Activated CD8-positive, alpha-beta memory T cell treated with anti-CD3 and anti-CD28 coated beads for 1 hour (primary cell): ENCODE data around the gene ATAD3C.
"Not testable (repeated sequence)": the region's sequence is repeated elsewhere in the genome, so short reads cannot be mapped to it uniquely, and the experiment has no call there.

ENCODE experiments used
- DNase-seq, 2 donors: peaks; one replicate each; pipeline ENCODE4 v3.0.0-alpha.2; 2020; ENCODE audit warnings: low read depth in 1 of 2; ENCODE audit errors: extremely low read depth in 1 of 2

Gene ATAD3C

DNA sequence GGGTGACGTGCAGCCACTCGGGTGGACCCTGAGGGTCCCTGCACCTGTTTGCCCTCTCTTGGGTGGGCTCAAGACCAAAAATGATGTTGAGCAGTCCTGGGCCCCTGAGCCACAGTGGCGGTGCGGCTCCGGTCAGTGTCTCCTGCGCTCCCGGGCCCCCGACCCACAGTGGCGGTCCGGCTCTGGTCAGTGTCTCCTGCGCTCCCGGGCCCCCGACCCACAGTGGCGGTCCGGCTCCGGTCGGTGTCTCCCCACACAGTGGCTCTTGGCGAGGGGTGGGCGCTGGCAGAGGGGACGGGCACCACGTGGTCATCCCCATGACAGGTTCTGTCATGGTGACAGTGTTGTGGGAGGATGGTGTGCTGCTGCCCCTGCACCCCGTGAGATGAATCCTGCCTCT lies 44.8 kb downstream of the ATAD3C start:
- DNase-seq = not testable (repeated sequence)

- not testable (repeated sequence) for DNase-seq
These were observed 46.0 kb downstream of the ATAD3C start for GRCh38 chr1:1495461-1495975.

GRCh38 chr1:1504777-1505365 lies 55.4 kb downstream of the ATAD3C start:
- peak; percentile 23 to 49 for DNase-seq

DNA sequence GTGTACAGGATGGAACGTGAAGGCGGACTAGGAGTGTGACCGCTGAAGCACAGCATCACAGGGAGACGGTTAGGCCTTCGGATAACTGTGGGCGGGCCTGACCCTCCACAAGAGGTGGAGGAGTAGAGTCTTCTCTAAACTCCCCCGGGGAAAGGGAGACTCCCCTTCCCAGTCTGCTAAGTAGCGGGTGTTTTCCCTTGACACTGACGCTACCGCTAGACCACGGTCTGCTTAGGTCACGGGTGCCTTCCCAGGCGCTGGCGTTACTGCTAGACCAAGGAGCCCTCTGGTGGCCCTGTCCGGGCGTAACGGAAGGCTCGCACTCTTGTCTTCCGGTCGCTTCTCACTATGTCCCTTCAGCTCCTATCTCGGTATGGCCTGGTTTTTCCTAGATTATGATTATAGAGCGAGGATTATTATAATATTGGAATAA lies 55.9 kb downstream of the ATAD3C start:
- not testable (repeated sequence) for DNase-seq

DNA sequence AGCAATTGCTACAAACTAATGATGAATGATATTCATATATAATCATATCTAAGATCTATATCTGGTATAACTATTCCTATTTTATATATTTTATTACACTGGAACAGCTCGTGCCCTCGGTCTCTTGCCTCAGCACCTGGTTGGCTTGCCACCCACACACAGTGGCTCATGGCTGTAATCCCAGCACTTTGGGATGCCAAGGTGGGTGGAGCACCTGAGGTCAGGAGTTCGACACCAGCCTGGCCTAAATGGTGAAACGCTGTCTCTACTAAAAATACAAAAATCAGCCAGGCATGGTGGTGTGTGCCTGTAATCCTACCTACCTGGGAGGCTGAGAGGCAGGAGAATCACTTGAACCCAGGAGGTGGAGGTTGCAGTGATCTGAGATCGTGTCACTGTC lies 56.3 kb downstream of the ATAD3C start:
- not testable (repeated sequence) for DNase-seq

DNA sequence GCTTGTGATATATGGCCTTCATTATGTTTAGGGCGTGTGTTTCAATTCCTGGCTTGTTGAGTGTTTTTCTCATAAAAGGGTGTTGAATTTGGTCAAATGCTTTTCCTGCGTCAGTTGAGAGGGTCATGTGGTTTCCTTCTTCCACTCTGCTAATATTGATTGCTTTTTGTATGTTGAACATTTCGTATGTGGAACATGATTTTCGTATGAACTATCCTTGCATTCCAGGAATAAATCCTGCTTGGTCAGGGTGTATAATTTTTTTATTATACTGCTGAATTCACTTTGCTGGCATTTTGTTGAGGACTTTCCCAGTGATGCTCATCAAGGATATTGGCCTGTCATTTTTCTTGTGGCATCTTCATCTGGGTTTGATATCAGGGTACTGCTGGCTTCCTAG lies 57.8 kb downstream of the ATAD3C start:
- no peak for DNase-seq

- DNase-seq = not testable (repeated sequence)
These were observed 59.4 kb downstream of the ATAD3C start for GRCh38 chr1:1508775-1509464.

DNA sequence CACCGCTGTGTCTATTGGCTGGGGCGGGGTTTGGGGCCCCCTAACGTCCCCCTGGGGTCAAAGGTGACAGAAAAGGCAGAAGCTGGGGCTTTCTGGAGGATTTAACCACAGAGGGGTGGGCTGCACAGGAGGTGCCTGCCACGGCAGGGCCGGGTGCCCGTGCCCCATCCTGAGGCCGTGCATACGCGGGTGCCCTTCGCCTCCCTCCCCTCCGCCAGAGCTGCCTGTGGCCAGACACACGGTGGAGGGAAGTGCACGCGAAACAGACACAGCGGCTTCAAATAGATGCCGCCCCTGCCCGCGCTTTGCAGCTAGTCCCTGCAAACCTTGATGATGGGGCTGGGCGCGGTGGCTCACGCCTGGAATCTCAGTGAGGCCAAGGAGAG lies 60.0 kb downstream of the ATAD3C start:
- not testable (repeated sequence) for DNase-seq

- DNase-seq = no peak
These were observed 61.5 kb downstream of the ATAD3C start for GRCh38 chr1:1510912-1511532.

DNA sequence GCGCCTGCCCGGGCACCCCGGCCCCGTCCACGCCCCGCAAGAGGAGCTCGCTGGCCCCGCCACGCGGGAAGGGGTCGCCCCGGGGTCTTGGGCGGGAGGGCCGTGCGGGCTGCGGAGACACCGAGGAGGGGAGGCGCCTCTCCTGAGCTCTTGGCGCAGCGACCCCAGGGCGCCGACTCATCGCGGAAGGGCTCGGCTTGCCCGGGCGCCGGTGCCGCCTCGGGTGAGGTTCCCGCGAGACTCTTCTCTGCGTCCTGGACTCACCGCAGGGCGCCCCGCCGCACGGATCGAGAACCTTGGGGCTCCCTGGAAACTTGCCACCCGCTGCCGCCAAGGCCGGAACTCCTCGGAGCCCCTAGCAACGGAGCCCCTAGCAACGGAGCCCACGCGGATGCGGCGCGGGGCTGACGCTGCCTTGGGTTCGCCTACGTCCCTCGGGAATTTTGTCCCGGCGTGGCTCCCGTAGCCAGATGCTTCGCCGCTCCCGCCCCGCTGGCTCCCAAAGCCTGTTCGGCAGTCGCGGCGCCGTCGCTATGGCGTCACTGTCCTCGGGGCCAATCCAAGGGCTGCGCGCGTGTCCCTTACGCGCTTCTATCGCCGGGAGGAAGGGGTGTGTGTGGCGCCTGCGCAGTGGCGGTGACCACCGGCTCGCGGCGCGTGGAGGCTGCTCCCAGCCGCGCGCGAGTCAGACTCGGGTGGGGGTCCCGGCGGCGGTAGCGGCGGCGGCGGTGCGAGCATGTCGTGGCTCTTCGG lies 62.2 kb downstream of the ATAD3C start, which contains the start of gene ATAD3A:
ATAD3A (plus strand) TSS at position 630 of the 753 bp plus-strand sequence; CDS start at position 737, 107 bp downstream.
- peak; percentile 89 to 90 for DNase-seq

GRCh38 chr1:1512425-1512824 lies 62.9 kb downstream of the ATAD3C start:
- not testable (repeated sequence) for DNase-seq

GRCh38 chr1:1513675-1514074 lies 64.2 kb downstream of the ATAD3C start:
- DNase-seq = not testable (repeated sequence)

GRCh38 chr1:1514376-1514775 lies 64.9 kb downstream of the ATAD3C start:
- DNase-seq = not testable (repeated sequence)

GRCh38 chr1:1516923-1517322 lies 67.4 kb downstream of the ATAD3C start:
- DNase-seq = not testable (repeated sequence)

DNA sequence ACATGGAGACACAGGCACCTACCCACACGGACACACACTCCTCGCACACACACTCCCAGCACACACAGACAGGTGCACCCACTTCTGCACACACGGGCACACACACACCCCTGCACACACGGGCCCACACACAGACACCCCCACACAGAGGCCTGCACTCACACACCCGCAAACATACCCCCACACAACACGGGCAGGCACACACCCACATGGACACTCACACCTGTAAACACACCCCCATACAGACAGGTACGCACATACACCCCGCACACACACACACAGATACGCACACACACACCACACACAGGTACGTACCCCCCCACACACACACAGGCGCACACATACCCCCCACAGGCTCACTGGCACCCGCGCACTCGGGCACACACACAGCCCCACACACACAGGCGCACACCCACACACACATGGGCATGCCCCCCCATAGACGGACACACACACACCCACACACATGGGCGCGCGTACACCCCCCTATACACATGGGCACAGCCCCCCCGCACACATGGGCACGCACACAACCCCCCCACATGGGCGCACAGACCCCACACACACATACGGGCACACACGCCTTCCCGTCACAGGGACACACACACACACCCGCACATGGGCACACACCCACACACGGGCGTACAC lies 68.6 kb downstream of the ATAD3C start:
- no peak for DNase-seq

DNA sequence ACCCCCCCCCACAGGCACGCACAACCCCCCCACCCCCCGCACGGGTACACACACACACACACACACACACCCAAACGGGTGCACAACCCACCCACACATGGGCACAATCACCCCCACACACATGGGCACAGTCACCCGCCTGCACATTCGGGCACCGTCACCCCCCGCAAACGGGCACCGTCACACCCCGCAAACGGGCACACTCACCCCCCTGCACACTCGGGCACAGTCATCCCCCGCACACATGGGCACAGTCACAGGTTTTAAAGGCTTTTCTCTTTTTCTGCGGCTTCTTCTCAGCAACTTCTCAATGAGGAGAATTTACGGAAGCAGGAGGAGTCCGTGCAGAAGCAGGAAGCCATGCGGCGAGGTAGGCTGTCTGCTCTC lies 69.1 kb downstream of the ATAD3C start:
- DNase-seq = not testable (repeated sequence)
